HG03045 (cell line): Measurements from ENCODE around the gene NRAP.

Experiments used
- ATAC-seq: cut with Tn5 transposase; IDR thresholded peaks from one replicate; pipeline ENCODE4 v1.9.1; 2021; ENCODE audit warnings: mild to moderate bottlenecking, moderate library complexity; ENCODE audit not compliant: unreplicated experiment

Gene NRAP

GRCh38 chr10:113644185-113645120, 19.4 kb downstream of the NRAP start:
- ATAC-seq: no peak

- ATAC-seq: no peak
These were observed 20.7 kb downstream of the NRAP start for GRCh38 chr10:113643183-113643582.

DNA sequence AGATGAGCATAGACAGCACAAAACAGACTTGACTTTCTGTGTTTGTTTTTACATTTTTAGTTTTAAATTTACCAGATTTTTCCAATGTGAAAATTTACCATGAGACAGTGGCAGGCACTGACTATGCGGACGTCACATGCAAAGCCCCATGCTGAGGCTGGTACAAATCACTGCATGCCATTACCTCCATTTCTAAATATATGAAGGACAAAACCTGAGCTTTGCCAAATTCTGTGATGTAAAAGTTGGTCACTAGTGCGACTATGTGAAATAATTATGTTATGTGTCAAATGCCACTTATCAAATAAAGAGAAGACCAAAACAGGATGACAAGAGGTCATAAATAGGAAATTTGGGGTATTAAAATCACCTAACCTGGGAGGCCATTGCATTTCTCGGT, 22.1 kb downstream of the NRAP start:
- ATAC-seq: no peak

DNA sequence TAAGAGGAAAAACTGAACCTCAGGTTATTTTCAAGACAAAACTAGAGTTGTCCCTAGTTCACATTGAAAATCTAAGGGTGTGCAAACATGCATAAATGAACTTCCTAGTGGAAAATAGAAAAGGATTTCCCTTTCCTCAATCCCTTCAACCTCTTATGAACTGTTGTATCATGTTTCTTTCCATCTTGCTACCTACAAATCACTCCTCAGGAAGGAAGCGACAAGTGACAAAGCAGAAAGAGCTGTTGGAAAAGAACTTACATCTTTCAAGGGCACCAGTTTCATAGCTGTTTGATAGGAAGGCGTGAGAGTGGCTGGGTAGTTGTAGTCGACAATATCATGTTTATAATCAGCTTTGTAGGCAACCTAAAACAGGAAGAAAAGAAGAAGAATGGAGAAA, 23.9 kb downstream of the NRAP start:
- ATAC-seq: no peak

- ATAC-seq: no peak
These were observed 32.0 kb downstream of the NRAP start for GRCh38 chr10:113631684-113632367.

DNA sequence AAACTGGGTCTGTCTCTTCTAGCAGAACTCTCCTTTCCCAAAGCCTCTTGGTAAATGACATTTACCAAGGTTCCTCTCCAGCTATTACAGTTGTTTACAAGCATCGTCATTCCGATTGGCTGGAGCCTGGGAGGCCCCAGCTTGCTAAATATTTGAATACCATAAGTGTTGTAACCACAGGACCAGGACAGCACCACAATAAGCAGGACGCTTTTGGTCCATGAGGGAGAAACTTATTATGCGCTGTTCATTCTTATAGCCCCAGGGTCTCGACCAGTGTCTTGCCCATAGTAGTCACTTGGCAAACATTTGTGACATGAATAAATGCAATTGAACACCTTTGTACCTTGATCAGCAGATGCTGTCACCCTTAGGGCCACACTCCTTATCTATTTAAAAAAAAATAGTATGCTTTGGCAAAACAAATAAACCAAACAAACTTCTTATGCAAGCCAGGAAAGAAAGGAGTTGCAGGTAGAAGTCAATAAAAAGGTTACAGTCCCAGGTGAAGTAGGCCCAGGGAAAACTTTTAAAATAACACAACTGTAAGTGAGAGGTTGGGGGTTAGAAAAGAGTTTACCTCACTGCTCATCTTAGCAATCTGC, 32.8 kb downstream of the NRAP start:
- no peak for ATAC-seq

GRCh38 chr10:113628607-113629153, 35.2 kb downstream of the NRAP start:
- no peak for ATAC-seq

DNA sequence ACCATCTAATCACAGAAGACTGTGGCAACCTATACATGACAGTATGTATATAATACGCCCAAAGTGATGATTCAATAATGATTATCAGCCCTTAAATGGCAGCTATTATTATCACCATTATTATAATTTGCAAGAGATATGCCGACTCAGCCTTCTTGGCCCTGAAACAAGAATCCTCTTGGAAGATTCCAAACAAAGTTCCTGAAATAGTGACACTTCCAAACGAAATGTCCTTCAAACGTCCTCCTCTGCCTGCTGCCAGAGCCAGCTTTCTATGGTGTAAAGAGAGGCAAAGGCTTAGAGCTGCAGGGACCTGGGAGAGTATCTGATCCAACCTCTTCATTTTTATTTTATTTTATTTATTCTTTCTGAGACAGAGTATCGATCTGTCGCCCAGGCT, 36.0 kb downstream of the NRAP start:
- ATAC-seq: no peak

GRCh38 chr10:113626809-113627355, 37.0 kb downstream of the NRAP start:
- ATAC-seq: no peak

DNA sequence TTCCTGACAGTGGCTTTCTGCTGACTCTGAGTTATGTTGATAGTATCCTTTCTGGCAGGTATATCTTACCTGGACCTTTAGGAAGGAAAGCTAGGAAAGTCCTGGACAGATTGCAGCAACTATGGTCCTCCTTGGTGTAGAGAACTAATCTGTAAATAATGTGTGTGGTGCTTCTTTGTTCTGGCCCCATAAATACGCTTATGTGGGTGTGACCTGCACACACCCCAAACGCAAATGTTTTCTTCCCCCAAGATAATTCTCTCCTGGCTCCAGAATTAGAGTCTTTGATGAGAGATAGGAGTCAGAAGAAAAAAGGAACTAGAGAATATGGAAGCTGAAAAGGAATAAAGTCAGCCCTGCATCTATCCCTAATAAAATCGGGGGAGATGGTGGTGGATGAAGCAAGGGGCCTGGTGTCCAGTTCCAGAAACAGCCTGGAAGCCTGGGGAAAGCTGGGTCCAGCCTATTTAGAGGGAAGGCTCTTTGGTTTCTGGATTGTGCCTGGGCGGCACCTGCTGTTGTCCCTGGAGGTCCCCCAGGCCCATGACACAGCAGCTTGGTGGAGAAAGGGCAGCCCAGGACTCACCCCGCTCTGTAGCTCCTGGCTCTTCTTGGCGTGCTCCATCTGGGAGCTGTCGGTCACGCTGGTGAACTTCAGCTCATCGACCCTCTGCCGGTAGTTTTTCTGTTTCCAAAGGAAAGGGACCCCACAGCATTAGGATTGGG, 38.2 kb downstream of the NRAP start:
- ATAC-seq: no peak

GRCh38 chr10:113622831-113623230, 41.0 kb downstream of the NRAP start:
- ATAC-seq: no peak

GRCh38 chr10:113621799-113622198, 42.0 kb downstream of the NRAP start:
- ATAC-seq: no peak

DNA sequence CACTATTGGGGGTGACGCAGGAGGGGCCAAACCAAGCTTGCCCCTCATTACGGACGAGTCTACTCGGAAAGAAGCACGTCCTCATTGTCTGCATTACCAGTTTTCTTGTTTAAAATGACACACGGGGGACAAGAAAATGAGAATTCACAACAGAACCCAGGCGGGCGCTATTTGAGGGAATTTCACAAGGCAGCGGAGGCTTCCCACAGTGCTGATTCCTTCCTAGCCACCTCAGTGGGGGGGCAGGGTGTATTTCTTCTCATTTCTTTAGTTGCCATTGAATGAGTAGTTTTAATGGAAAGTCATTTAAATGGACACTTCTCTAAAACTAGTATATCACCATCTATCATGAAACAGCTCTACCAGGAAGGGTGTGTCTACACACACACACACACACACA, 42.9 kb downstream of the NRAP start:
- no peak for ATAC-seq

DNA sequence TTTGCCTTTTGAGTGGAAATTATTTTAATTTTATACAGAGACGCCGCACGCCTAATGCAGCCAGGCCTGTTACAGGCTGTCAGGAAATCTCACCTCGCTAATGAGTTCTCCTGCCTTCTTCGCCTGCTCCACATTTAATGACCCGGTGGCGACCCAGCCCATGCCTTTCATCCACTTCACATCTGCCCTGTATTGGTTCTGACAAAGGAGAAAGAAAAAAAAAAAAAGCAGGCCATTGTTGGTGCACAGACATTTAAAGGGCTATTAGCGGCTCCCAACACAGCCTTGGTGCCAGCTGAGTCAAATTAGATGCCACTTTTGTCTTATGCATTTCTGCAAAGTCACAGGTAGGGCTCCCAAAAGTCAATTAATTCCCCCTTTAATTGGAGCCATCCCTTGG, 43.3 kb downstream of the NRAP start:
- ATAC-seq: no peak

DNA sequence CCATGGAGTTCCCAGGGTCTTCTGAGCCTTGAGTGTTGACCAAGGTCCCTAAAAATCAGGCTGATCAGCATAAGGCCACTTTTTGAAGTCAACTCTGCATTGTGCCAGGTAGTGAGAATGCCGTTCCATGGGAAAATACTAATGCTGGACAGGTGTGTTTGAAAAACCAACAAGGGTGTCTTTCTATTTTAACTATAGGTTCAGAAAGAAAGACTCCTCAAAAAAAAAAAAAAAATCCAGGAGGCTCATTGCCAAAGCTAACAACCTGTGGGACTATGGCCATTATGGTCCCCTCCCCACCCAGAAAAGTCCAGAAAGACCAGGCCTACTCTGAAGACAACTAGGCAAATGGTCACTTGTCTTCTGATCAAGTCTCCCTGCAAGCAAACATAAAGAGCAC, 44.4 kb downstream of the NRAP start:
- no peak for ATAC-seq

DNA sequence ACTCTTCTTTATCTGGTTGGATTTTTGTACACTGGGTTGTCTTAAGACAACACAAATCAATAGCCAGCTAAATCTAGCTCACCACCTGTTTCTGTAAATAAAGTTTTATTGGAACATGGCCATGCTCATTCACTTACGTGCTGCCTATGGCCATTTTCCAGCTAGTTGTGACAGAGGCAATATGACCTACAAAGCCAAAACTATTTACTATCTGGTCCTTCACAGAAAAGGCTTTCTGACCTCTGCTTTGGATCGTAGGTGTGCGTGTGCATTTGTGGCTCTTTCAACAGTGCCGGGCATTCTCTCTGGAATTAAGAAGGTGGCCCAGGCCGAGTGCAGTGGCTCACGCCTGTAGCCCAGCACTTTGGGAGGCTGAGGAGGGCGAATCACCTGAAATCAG, 45.5 kb downstream of the NRAP start:
- no peak for ATAC-seq

DNA sequence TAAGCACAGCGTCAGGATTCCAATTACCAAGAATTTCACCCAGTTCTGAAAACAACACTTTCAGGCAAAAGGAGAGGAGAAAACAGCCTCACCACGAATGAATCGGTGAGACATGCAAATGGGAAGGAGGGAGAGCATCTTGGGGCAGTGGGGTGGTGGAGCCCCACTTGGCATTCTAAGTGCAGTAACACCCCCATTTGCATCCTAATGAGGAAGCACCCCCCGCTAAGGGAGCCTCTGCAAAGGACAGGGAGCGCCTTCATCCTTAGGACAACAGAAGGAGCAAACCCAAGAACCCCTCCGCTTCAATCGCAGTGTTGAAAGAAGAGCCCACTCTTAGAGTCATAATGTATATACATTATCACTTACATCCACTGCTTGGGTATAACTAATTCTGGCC, 46.8 kb downstream of the NRAP start:
- no peak for ATAC-seq

- no peak for ATAC-seq
These were observed 47.4 kb downstream of the NRAP start for GRCh38 chr10:113616244-113617074.

DNA sequence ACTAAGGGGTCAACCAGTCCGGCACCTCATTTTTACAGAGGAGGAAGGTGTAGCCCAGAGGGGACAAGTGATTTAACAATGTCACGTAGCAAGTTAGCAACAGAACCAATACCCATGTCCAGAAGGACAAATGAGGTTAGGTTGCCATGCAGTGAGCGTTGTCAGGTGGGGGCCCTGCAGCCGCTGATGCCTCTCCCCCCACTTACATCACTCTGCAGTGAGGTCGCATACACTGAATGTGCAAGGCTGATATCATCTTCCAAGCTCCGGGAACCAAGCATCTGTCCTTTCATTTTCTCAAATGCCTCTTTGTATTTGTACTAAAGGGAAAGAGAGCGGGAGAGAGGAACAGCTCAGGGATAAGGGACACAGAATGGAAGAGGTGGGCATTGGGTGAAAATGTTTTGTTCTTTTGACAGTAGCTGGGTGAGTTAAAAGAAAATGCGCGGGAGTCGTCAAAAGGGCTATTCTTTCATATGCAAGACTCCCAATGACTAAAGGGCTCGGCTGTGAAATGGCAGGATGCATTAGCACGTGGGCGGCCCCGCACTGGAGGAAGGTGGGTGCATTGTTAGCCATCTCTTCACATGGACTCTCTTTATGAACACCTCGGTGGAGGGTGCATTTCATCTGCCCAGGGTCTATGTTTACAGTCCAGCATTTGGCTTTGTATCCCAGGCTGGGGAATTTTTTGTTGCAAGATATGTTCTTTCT, 49.7 kb downstream of the NRAP start:
- ATAC-seq: no peak
